ENCODE measurements around the gene PLXDC2.
"Not testable (repeated sequence)": the region's sequence is repeated elsewhere in the genome, so short reads cannot be mapped to it uniquely, and the experiment has no call there.

The PLXDC2 gene

DNA sequence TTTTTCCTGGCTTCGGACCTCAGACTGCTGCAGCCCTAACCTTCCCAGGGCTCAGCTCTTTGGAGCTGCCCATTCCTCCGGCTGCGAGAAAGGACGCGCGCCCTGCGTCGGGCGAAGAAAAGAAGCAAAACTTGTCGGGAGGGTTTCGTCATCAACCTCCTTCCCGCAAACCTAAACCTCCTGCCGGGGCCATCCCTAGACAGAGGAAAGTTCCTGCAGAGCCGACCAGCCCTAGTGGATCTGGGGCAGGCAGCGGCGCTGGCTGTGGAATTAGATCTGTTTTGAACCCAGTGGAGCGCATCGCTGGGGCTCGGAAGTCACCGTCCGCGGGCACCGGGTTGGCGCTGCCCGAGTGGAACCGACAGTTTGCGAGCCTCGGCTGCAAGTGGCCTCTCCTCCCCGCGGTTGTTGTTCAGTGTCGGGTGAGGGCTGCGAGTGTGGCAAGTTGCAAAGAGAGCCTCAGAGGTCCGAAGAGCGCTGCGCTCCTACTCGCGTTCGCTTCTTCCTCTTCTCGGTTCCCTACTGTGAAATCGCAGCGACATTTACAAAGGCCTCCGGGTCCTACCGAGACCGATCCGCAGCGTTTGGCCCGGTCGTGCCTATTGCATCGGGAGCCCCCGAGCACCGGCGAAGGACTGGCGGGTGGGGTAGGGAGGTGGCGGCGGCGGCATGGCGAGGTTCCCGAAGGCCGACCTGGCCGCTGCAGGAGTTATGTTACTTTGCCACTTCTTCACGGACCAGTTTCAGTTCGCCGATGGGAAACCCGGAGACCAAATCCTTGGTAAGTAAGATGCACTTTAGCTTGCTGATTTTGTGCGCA is at the start of gene PLXDC2:
TSS of gene PLXDC2 (plus strand) at position 22 of the 820 bp plus-strand sequence.
- DNase-seq (ENCODE audit: low read depth in 2 of 2, low spot score in 1 of 2), result no peak

DNA sequence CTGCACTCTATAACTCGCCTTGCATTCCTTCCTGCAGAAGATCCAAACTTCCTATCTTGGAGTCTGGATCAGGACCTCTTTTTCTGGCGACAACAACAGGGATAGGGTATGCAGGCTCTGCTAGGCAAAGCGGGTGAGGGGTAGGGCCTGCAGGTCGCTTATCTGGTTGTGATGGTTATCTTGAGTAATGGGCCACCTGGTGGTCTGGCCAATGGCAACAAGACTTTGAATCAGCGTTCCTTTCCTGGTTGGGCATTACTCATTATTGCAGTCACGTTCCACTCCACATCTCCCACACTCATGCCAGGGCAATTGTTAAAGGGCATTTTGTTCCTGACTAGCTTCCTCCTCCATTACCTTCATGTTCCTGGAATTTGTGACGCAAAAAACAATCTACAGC is 48.4 kb upstream of the PLXDC2 start:
- DNase-seq (ENCODE audit: low read depth in 2 of 2, low spot score in 1 of 2), result no peak

DNA sequence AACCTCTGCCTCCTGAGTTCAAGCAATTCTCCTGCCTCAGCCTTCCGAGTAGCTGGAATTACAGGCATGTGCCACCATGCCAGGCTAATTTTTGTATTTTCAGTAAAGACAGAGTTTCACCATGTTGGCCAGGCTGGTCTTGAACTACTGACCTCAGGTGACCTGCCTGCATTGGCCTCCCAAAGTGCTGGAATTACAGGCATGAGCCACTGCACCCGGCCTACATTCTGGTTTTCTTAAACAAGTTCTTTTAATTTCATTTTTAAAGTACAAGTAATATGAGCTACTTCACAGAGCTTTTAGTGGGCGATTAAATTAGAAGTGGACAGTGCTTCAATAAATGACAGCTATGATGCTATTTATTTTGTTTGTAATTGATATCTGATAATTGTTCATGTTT is 46.4 kb upstream of the PLXDC2 start:
- not testable (repeated sequence) for DNase-seq (ENCODE audit: low read depth in 2 of 2, low spot score in 1 of 2)

DNA sequence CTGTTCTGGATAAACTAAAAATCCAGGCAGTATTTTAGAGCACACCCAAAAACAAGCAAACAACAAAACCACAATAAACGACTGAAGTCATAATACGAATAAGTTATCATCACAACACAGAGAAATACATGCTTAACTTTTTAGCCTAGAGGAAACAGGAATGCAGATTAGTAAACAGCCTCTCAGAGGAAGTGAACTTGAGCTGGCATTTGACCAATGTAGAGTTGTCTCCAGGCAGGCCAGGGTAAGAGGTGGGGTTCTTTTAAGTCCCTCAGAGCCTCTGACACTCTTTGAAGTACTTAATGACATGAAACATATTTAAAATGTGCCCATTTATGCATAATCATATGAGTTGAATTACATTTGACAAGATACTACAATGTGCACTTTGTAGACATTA is 43.3 kb upstream of the PLXDC2 start:
- DNase-seq (ENCODE audit: low read depth in 2 of 2, low spot score in 1 of 2), result no peak

DNA sequence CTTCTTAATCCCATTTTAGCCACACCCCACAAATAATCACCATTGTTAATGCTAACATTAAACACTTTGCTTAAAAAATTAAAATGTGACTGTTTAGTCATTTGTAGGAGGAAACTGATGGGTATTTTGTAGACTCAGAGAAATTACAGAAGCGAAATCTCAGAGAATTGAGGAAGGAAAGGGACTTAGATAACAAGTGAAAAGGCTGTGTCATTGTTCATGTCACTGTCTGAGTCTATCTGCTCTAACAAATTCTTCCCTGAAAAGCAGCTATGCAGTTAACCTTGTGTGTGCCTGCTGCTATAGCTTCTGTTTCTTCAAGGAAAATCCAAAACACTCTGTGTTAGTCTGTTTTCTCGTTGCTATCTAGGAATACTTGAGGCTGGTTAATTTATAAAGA is 40.9 kb upstream of the PLXDC2 start:
- DNase-seq (ENCODE audit: low read depth in 2 of 2, low spot score in 1 of 2), result no peak

DNA sequence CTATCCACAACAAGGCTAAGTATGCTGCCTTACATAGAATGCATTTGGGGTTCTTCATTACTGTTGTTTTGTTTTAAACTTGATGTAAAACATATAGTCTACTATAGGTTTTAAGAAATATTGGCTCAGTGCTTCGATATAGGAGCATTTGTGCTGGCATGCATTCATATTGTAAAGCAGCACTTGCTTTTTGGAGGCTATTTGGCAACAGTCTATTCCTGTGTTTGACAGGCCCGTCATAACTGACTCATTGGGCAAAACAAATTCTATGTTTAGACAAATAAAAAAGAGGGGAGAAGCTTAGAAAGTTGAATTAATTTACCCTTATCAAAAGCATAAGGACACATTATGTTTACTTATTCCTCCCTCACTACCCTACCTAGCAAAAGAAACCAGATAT is 38.4 kb upstream of the PLXDC2 start:
- DNase-seq (ENCODE audit: low read depth in 2 of 2, low spot score in 1 of 2), result no peak

DNA sequence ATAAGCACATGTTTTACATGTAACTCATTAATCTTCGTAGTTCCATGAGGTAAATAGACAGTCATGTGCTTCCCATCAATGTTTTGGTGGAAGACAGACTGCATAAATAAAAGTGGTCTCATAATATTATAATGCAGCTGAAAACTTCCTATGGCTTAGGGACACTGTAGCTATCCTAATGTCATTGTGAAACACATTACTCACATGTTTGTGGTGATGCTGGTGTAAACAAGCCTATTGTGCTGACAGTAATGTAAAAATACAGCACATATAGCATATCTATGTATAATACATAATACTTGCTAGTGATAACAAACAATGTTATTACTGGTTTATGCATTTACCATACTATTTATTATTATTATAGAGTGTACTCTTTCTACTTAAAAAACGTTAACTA is 37.2 kb upstream of the PLXDC2 start:
- no peak for DNase-seq (ENCODE audit: low read depth in 2 of 2, low spot score in 1 of 2)

DNA sequence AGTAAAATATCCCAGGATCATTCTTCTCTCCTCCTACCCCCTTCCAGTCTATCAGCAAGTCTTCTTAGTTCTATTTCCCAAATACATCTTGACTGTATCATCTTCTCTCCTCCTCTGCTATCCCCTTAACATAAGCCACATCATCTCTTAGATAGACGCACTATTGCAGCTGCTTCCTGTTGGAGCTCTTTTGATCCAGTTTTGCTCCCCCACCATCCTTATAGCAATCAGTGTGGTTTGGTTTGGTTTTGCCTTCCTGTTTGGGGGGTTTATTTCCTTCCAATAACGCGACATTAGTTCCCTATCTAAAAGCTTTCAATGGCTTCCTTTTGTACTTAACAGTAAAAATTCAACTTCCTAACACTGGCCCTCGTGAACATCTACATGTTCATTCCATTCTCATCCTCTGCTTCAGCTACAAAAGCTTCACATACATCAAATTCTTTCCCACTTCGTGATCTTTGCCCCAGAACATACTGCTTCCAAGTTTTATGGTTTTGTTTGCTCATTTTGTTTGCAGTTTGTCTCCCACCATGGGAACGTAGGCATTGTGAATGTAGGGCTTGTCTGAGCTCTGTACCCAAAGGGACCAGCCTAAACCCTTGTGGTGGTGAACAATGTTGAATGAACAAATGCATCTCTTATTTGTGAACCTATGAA is 33.7 kb upstream of the PLXDC2 start:
- DNase-seq (ENCODE audit: low read depth in 2 of 2, low spot score in 1 of 2), result no peak

DNA sequence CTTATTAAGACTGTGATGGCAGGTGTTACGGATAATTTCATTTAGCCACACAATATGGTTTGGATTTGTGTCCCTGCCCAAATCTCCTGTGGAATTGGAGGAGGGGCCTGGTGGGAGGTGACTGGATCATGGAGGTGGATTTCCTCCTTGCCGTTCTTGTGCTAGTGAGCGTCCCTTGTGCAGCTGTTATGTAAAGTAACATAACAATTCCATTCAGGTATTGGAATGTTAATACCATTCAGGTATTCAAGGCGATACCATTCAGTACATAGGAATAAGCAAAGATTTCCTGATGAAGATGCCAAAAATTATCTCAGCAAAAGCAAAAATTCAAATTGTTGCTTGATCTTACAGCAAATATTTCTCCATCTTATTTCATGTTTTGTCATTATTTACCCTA is 32.5 kb upstream of the PLXDC2 start:
- DNase-seq (ENCODE audit: low read depth in 2 of 2, low spot score in 1 of 2), result no peak

DNA sequence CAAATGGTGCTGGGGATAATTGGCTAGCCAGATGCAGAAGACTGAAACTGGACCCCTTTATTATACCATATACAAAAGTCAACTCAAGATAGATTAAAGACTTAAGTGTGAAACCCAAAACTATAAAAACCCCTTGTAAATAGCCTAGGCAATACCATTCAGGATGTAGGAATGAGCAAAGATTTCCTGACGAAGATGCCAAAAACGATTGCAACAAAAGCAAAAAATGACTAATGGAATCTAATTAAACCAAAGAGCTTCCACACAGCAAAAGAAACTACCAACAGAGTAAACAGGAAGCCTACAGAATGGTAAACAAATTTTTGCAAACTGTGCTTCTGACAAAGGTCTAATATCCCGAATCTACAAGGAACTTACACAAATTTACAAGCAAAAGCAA is 30.9 kb upstream of the PLXDC2 start:
- no peak for DNase-seq (ENCODE audit: low read depth in 2 of 2, low spot score in 1 of 2)

DNA sequence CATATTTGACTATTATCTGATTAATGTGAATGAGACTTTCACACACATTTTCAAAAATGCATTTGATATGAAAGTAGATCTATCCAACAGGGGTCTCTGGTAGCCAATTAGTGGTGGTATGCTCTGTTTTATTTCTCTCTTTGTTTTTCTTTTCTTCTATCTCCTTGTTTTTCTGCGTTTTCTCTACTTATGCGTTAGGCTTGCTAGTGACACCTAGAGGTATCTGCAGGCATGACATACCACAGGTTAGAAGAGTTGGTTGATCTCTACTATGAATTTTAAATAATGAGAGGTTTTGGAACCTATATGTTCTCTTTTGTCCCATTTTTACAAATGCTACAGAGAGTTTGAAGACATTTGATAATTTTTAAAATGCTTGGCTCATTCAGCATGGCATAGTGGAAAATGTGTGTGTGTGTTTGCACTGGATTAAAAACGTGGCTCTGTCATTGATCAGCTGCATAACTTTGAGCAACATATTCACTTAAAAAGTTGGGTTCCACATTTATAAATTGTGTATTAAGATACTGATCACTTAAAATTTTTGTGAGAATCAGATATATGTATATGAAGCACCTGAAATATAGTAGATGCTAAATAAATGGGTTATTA is 28.1 kb upstream of the PLXDC2 start:
- DNase-seq (ENCODE audit: low read depth in 2 of 2, low spot score in 1 of 2), result no peak

DNA sequence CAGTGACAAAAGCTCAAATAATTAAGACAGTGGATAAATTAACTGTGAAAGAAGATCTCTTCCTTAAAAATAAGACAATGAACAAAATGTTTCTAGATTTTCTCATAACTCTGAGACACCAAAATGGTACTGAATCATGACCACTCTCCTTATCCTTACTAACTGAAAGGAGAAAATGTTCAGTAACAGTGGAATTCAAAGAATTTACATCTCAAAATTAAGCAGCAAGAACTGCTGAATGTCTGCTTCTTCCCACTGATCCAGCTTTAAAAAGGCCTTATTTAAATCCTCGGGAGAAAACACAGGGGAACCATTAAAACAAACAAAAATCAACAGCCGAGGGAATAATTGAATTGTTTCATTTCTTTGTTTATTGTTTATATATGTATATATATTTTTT is 27.3 kb upstream of the PLXDC2 start:
- DNase-seq (ENCODE audit: low read depth in 2 of 2, low spot score in 1 of 2), result no peak

DNA sequence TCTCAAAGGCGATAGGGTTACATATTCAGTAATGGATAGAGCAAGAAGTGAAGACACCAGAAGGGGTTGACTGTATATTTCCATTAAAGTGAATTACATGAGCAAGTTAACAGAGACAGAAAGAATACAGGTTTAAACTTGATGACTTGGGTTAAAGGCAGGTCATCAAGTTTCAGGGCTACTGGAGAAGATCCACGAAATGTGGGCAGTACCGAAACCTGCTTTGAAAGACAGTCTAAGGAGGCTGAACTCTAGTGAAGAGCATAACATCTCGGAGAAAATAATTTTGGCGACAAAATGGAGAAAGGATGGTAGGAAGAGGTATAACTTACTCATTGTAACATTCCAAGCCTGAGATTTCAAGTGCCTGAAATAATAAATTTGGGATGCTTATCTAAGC is 26.6 kb upstream of the PLXDC2 start:
- no peak for DNase-seq (ENCODE audit: low read depth in 2 of 2, low spot score in 1 of 2)

DNA sequence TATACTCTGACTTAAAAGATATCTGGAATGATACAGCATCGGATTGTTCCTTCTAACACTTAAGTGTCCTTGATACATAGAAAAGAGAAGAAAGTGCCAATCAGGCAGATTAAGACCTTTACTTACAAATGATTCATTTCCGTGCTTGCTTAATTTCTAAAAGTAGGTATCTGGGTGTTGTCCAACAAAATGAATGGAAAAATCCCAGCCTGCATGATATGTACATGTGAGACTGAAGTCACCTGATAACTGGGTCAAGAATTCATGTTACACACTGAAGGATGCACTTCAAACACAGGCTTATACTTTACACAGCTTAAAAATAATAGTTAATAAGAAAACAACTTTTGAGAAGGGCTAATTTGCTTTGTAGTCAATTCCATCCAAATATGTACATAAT is 25.2 kb upstream of the PLXDC2 start:
- DNase-seq (ENCODE audit: low read depth in 2 of 2, low spot score in 1 of 2), result no peak

DNA sequence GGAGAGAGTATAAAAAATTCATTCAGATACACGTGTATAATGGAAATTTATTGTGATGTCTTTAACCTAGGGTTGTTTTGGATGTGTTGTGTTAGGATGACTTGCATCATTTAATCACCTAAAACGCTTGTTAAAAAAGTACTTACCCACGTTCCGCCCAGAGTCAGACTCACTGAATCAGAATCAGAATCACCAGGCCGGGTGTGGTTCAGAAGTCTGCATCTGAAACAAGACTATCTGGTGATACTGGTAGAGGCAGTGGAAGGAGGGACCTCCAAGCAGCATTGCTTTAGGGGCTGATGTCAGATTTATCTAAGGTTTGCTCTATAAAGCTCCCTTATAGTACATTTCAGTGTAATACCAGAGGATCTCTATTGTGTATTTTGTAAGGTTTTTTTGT is 20.5 kb upstream of the PLXDC2 start:
- DNase-seq (ENCODE audit: low read depth in 2 of 2, low spot score in 1 of 2), result no peak

DNA sequence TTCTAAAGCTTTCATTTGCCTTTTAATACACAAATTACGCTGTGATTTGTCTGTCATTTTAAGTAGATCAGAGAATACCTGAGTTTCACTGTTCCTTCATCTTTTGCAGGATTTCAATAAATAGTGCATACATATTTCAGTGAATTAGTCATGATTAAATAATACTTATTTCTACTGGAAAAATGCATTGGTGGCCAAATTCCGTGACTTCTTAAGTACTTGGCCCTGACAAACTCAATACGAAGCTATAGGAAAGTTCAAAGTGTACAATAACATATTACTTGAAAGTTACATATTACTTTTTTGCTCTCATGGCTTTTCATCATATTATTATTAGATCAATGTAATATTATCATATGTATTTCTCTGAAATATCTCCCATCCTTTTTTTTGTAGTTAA is 16.1 kb upstream of the PLXDC2 start:
- no peak for DNase-seq (ENCODE audit: low read depth in 2 of 2, low spot score in 1 of 2)

DNA sequence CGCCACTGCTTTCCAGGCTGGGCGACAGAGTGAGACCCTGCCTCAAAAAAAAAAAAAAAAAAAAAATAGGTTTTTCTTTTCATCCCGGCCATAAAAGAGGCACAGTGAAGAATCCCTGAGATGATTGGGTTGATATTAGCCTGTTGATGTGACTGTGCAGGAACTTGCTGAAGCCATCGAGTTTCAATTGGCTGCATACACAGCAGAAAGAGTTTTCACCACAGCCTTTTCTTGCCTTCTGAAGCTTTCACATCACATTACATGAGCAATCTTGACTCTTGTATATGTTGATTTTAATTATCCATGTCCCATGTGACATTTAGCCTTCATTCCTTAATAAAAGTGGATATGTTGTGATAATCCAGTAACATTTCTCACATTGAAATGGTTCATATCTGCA is 14.9 kb upstream of the PLXDC2 start:
- DNase-seq (ENCODE audit: low read depth in 2 of 2, low spot score in 1 of 2), result no peak

DNA sequence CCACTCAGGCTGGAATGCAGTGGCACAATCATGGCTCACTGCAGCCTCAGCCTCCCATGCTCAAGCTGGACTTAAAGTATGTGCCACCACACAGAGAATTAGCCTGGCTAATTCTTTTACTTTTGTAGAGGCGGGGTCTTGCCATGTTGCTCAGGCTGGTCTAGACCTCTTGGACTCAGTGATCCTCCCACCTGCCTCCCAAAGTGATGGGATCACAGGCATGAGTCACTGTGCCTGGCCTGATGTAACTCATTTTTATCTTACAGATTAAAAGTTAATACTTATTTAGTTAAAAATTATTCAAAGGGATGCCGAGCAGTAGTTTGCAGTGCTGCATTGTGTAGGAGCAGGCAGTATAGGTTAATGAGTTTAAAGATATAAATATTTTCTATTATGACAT is 12.6 kb upstream of the PLXDC2 start:
- no peak for DNase-seq (ENCODE audit: low read depth in 2 of 2, low spot score in 1 of 2)

DNA sequence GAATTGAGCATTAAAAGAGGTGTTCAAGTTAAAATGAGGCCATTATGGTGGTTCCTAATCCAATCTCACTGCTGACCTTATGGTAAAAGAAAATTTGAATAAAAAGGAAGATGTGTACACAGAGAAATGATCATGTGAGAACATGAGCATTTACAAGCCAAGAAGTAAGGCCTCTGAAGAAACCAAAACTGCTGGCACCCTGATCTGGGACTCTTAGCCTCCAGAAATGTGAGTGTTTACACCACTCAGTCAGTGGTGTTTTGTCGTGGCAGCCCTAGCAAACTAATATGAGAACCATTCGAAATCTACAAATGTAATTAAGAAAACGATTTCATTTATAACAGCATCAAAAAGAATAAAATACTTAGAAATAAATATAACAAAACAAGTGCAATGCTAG is 6.8 kb upstream of the PLXDC2 start:
- DNase-seq (ENCODE audit: low read depth in 2 of 2, low spot score in 1 of 2), result no peak

DNA sequence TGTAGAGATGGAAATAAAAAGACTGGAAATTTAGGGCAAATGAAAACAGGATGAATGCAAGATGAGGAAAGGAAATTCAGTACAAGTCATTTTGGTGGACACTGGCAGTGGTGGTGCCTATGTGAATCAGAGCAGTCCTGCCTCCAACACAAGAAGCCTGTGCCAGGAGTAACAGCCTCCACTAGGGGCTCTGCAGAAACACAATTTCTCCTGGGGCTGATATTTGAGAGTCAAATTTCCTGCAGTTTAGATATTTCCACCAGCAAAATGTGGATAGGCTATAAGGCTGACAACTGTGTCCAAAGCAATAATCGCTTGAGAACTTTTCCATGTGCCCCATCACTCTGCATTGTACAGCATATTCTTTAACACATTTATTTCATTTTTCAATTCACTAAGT is 4.7 kb upstream of the PLXDC2 start:
- no peak for DNase-seq (ENCODE audit: low read depth in 2 of 2, low spot score in 1 of 2)

DNA sequence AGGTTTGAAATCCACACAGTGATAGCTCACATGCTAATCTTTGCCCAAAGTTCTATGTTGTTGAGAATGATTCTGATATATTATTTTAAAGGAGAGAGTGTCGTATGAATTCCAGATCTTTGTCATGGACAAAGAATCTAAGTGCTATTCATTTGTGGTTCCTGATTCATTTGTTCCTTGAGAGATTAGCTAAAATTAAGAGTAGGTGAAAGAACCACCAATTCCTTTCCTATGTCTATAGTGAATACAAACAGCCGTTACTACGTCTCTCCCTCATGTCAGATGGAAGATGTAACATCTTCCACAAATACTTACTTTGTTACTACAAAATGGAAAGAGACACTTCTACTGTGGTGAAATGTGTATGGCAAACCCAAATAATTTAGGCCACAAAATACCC is 3.3 kb upstream of the PLXDC2 start:
- DNase-seq (ENCODE audit: low read depth in 2 of 2, low spot score in 1 of 2), result no peak

DNA sequence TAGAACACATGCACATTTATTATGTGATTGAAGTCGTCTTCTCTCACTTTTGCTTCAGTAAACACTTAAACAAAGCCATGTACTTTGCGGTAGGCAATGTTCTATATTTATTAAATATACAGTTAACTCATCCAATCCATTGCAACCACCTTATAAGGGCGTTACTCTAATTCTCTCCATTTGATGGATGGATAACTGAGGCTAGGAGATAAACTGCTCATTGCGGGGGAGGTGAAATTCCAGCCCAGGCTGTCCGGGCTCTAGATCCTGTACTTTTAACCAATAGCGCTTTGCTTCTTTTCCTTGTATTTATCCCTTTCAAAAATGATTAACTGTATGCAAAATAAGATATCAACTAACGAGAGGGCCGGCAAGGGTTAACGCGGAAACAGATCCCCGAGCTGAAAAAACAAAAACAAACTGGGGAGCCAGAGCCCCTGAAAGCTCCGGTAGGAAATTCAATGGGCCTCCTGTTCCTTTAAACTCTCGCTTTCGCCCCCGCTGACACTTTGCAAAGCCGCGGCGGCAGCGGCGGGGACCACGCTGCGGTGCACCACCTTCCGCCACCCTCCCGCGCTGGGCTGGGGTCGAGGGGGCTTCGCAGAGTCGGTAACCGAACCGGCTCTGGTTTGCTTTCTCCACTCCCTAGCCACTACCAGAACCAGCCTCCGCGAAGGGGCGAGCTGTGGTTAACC is 1.0 kb upstream of the PLXDC2 start:
- no peak for DNase-seq (ENCODE audit: low read depth in 2 of 2, low spot score in 1 of 2)

All from stimulated activated CD8-positive, alpha-beta memory T cell treated with anti-CD3 and anti-CD28 coated beads, Interleukin-4, amount 100 ng/mL, for 4 hours (primary cell).